EH (cell line): ENCODE measurements around the gene CELA2B.
A peak's percentile ranks its signal among the peaks of the same experiment; 100 is the strongest.

Experiments used
- DNase-seq: peaks from one replicate; pipeline ENCODE4 v3.0.0-alpha.2; 2015; ENCODE audit warnings: low read depth

Gene CELA2B

DNA sequence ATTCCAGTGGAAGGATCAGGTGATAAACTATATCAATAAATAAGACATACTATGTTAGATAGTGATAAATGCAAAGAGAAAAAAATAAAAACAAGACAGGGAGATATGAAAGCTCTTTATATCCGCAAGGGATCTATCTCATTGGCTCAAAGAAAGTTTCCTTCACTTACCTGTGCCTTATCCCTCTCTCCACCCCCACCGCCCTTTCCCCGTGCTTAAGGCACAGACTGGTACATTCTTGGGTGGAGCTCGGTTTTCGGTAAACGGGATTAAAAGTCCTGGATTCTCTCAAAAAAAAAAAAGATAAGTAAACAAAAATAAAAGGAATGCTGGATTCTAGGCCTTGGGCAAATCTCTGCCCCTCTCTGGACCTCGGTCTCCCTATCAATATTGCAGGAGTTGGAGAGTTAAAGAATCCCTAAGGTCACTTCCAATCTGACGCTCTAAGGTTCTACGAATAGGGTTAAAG lies 50.2 kb downstream of the CELA2B start:
- no peak for DNase-seq

- DNase-seq, result peak; percentile 100
Observed at GRCh38 chr1:15526490-15527339, 50.8 kb downstream of the CELA2B start, which contains the start of gene DNAJC16. Gene DNAJC16 (plus strand): TSS chr1:15526848. CDS start chr1:15529106, 2,258 bp downstream.

- DNase-seq, result no peak
Observed at GRCh38 chr1:15531003-15531402, 55.1 kb downstream of the CELA2B start.

- no peak for DNase-seq
Observed at GRCh38 chr1:15531682-15532081, 55.8 kb downstream of the CELA2B start.

GRCh38 chr1:15538771-15539170 lies 62.9 kb downstream of the CELA2B start:
- DNase-seq, result no peak

DNA sequence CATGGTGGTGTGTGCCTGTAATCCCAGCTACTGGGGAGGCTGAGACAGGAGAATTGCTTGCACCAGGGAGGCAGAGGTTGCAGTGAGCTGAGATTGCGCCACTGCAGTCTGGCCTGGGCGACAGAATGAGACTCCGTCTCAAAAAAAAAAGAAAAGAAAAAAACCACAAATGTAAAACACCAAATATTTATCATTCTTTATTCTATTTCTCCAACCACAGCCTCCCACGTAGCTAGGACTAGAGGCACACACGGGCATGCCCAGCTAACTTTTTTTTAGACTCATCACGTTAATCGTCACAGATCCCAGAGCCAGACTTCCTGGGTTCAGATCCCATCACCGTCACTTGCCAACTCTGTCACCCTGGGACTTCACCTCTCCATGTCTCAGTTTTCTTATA lies 64.3 kb downstream of the CELA2B start:
- DNase-seq, result peak; percentile 35
